OCI-LY3 (cell line): ENCODE results near the gene EFNA5.

Experiments
- H2AFZ ChIP-seq: fragments of 200-600, 300-600 bp; shearing (Covaris generic); 2 replicates; pipeline ENCODE4 v1.6.0; 2014; ENCODE audit warnings: antibody characterized with exemption, low read depth, low read length
- H3K27ac ChIP-seq: fragments of 200-600, 300-600 bp; sonication (generic); 2 replicates; pipeline ENCODE4 v1.5.1; 2014; ENCODE audit warnings: mild to moderate bottlenecking, low read length, moderate library complexity, mixed read lengths
- H3K27me3 ChIP-seq: fragments of 200-600, 300-600 bp; sonication (generic); 2 replicates; pipeline ENCODE4 v1.6.1; 2014; ENCODE audit warnings: low read depth, low read length, mixed read lengths
- H3K36me3 ChIP-seq: fragments of 200-600, 300-600 bp; sonication (generic); replicated peaks from 2 replicates; pipeline ENCODE3; 2014; ENCODE audit warnings: low read depth, low read length, mixed read lengths
- H3K4me1 ChIP-seq: fragments of 300-600, 200-600 bp; sonication (generic); 2 replicates; pipeline ENCODE4 v1.6.1; 2014; ENCODE audit warnings: low read length, mixed read lengths
- H3K4me2 ChIP-seq: fragments of 200-600, 300-600 bp; sonication (generic); 2 replicates; pipeline ENCODE4 v1.6.1; 2014; ENCODE audit warnings: low read length, mixed read lengths
- H3K4me3 ChIP-seq: fragments of 300-600, 200-600 bp; sonication (generic); 2 replicates; pipeline ENCODE4 v1.5.1; 2014; ENCODE audit warnings: antibody characterized with exemption, mild to moderate bottlenecking, low read length, moderate library complexity
- H3K79me2 ChIP-seq: fragments of 300-600, 200-600 bp; shearing (Covaris generic); 2 replicates; pipeline ENCODE4 v1.6.1; 2014; ENCODE audit warnings: mild to moderate bottlenecking, low read length, mixed read lengths
- H3K9ac ChIP-seq: fragments of 300-600, 200-600 bp; shearing (Covaris generic); 2 replicates; pipeline ENCODE4 v1.6.0; 2014; ENCODE audit warnings: mild to moderate bottlenecking, low read length, moderate library complexity
- H3K9me3 ChIP-seq: fragments of 200-600, 300-600 bp; shearing (Covaris generic); 2 replicates; pipeline ENCODE4 v1.6.1; 2014; ENCODE audit warnings: low read length, mixed read lengths; ENCODE audit not compliant: insufficient read depth
- H4K20me1 ChIP-seq: fragments of 200-600, 300-600 bp; sonication (generic); 2 replicates; pipeline ENCODE4 v1.6.1; 2016; ENCODE audit warnings: low read length, mixed read lengths; ENCODE audit not compliant: insufficient read depth
- CTCF ChIP-seq: fragments of 200-600, 300-600 bp; sonication (generic); IDR thresholded peaks from 2 replicates; pipeline ENCODE4 v1.5.1; 2014; ENCODE audit warnings: antibody characterized with exemption, low read length, low read depth
- EZH2phosphoT487 ChIP-seq: fragments of 200-600 bp; shearing (Covaris generic); IDR thresholded peaks from 2 replicates; pipeline ENCODE4 v1.6.1; 2018; ENCODE audit warnings: antibody characterized with exemption, mixed run types, low read depth

EFNA5 gene

GRCh38 chr5:107687937-107688336 is 17.2 kb upstream of the EFNA5 start:
- no peaks in the 10 kb centered on the region for H3K9me3 ChIP-seq
- H2AFZ ChIP-seq = no peak overlapping the region
- no peaks in the 10 kb centered on the region for H3K4me1 ChIP-seq
- H3K4me2 ChIP-seq = no peak overlapping the region
- H3K36me3 ChIP-seq = no peaks in the 10 kb centered on the region
- H4K20me1 ChIP-seq = no peaks in the 10 kb centered on the region
- no peak overlapping the region for H3K4me3 ChIP-seq
- H3K9ac ChIP-seq = no peak overlapping the region
- H3K27ac ChIP-seq = no peak overlapping the region
- no peaks in the 10 kb centered on the region for H3K79me2 ChIP-seq
- H3K27me3 ChIP-seq = no peaks in the 10 kb centered on the region
- TF ChIP-seq CTCF = no peak
- TF ChIP-seq EZH2phosphoT487 = no peak

GRCh38 chr5:107687404-107687803 is 16.7 kb upstream of the EFNA5 start:
- H3K27me3 ChIP-seq = no peaks in the 10 kb centered on the region
- H4K20me1 ChIP-seq = no peaks in the 10 kb centered on the region
- no peaks in the 10 kb centered on the region for H3K9me3 ChIP-seq
- H3K27ac ChIP-seq = no peak overlapping the region
- no peak overlapping the region for H3K4me3 ChIP-seq
- H3K79me2 ChIP-seq = no peaks in the 10 kb centered on the region
- H2AFZ ChIP-seq = no peak overlapping the region
- no peak overlapping the region for H3K9ac ChIP-seq
- H3K4me2 ChIP-seq = no peak overlapping the region
- H3K36me3 ChIP-seq = no peaks in the 10 kb centered on the region
- no peaks in the 10 kb centered on the region for H3K4me1 ChIP-seq
- no peak for TF ChIP-seq CTCF
- TF ChIP-seq EZH2phosphoT487 = no peak

GRCh38 chr5:107682533-107682932 is 11.8 kb upstream of the EFNA5 start:
- no peak overlapping the region for H3K4me3 ChIP-seq
- no peaks in the 10 kb centered on the region for H3K4me1 ChIP-seq
- H3K36me3 ChIP-seq = no peaks in the 10 kb centered on the region
- no peaks in the 10 kb centered on the region for H3K27me3 ChIP-seq
- no peaks in the 10 kb centered on the region for H3K9me3 ChIP-seq
- no peak overlapping the region for H2AFZ ChIP-seq
- H3K27ac ChIP-seq = no peak overlapping the region
- TF ChIP-seq CTCF = no peak
- H4K20me1 ChIP-seq = no peaks in the 10 kb centered on the region
- no peak overlapping the region for H3K4me2 ChIP-seq
- H3K9ac ChIP-seq = no peak overlapping the region
- H3K79me2 ChIP-seq = no peaks in the 10 kb centered on the region

GRCh38 chr5:107680799-107681198 is 10.1 kb upstream of the EFNA5 start:
- Histone ChIP-seq H4K20me1 (no peaks in the 10 kb centered on the region), H3K9me3 (no peaks in the 10 kb centered on the region), H3K27ac (no peak overlapping the region), H3K9ac (no peak overlapping the region), H2AFZ (no peak overlapping the region), H3K4me3 (no peak overlapping the region), H3K27me3 (no peaks in the 10 kb centered on the region), H3K4me1 (no peaks in the 10 kb centered on the region), H3K36me3 (no peaks in the 10 kb centered on the region), H3K4me2 (no peak overlapping the region), H3K79me2 (no peaks in the 10 kb centered on the region)
- TF ChIP-seq CTCF (no peak), EZH2phosphoT487 (no peak)
